ENCODE data around the gene GPR35.

DNA sequence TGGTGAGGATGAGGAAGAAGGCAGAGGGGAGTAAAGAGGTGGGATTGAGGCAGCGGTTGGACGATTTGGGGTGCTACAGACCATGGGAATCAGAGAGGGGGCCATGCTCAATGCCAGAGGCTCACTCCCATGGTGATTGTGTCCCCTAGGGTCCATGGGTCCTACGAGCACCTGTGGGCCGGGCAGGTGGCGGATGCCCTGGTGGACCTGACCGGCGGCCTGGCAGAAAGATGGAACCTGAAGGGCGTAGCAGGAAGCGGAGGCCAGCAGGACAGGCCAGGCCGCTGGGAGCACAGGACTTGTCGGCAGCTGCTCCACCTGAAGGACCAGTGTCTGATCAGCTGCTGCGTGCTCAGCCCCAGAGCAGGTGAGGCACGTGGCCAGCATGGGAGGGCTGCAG is 33.5 kb upstream of the GPR35 start:
- no peak for TF ChIP-seq CTCF (IDR thresholded peaks at IDR 0.05)
- no peak for TF ChIP-seq POLR2A (IDR thresholded peaks at IDR 0.05)

All from heart left ventricle (tissue), 13 donors.